Natural killer cell (primary cell): ENCODE results near the gene ADGRF3. TPM values are rescaled to one million over a fixed set of nuclear protein-coding genes. Genes with fewer than 3 reads are reported as not detected.

Experiments used
- ATAC-seq, 3 donors: fragments of 150-1000 bp in 2 of 3; fragments of 200-7000 bp in 1 of 3; cut with Tn5 transposase; 1 replicate in 1 of 3; 2 replicates in 2 of 3; pipeline ENCODE4 v1.10.0; 2021; ENCODE audit warnings: mild to moderate bottlenecking in 2 of 3, moderate library complexity in 2 of 3
- DNase-seq, 2 donors: peaks; one replicate each; pipeline versions ENCODE4 v3.0.0 to v3.0.0-alpha.2; 2013 to 2021; ENCODE audit warnings: mixed read lengths in 1 of 2
- H3K27ac ChIP-seq: one replicate; pipeline ENCODE4 v1.5.1; 2013; ENCODE audit warnings: mild to moderate bottlenecking, low read length
- H3K27me3 ChIP-seq: one replicate; pipeline ENCODE4 v1.6.1; 2013; ENCODE audit warnings: low read length; ENCODE audit not compliant: control insufficient read depth, insufficient read depth
- H3K36me3 ChIP-seq: one replicate; pipeline ENCODE4 v1.6.1; 2013; ENCODE audit warnings: low read length; ENCODE audit not compliant: control insufficient read depth, insufficient read depth
- H3K4me1 ChIP-seq: one replicate; pipeline ENCODE4 v1.6.1; 2013; ENCODE audit warnings: low read length; ENCODE audit not compliant: control insufficient read depth, insufficient read depth
- H3K4me3 ChIP-seq: one replicate; pipeline ENCODE4 v1.5.1; 2013; ENCODE audit warnings: low read length
- H3K9me3 ChIP-seq: one replicate; pipeline ENCODE4 v1.6.1; 2013; ENCODE audit warnings: low read length; ENCODE audit not compliant: control insufficient read depth, insufficient read depth
- H3K27ac Mint-ChIP-seq, 2 donors: one replicate each; pipeline ENCODE4 v1.8.0; 2022; ENCODE audit warnings: mild to moderate bottlenecking in 2 of 2, mixed read lengths in 2 of 2, moderate library complexity in 1 of 2
- H3K27me3 Mint-ChIP-seq, 2 donors: one replicate each; pipeline ENCODE4 v1.8.0; 2022; ENCODE audit warnings: low read depth in 2 of 2, mixed read lengths in 2 of 2
- H3K36me3 Mint-ChIP-seq: one replicate; pipeline ENCODE4 v1.8.0; 2022; ENCODE audit warnings: mixed read lengths
- H3K4me1 Mint-ChIP-seq, 2 donors: one replicate each; pipeline ENCODE4 v1.8.0; 2022; ENCODE audit warnings: mixed read lengths in 2 of 2
- H3K4me3 Mint-ChIP-seq: one replicate; pipeline ENCODE4 v1.8.0; 2022; ENCODE audit warnings: mild to moderate bottlenecking, moderate library complexity, mixed read lengths
- H3K9me3 Mint-ChIP-seq, 2 donors: one replicate each; pipeline ENCODE4 v1.8.0; 2022; ENCODE audit warnings: mixed read lengths in 2 of 2
- CTCF ChIP-seq: fragments of 200-600 bp; IDR thresholded peaks from one replicate; pipeline ENCODE4 v1.8.0; 2022; ENCODE audit warnings: antibody characterized with exemption
- WGBS: methylation state at CpG from one replicate; pipeline ENCODE4 v1.1.7; 2013; ENCODE audit warnings: missing lambda C conversion rate; ENCODE audit not compliant: insufficient coverage; 5-methylcytosine and 5-hydroxymethylcytosine counted together
- intact Hi-C: fragments of 100-400 bp; cut with micrococcal nuclease; formaldehyde crosslinking; loops from one replicate; pipeline ENCODE4 v1.14.2; 2022
- total RNA-seq, 4 donors: library from RNA; stranded (reverse); fragments of 120-200 nt in 1 of 4; gene quantifications; one replicate each; pipeline versions ENCODE4 v1.2.3 to v1.2.4, GENCODE V29; 2013 to 2022

Gene ADGRF3
- total RNA-seq, 3 donors from 2014 or later (not counting 1 experiment from before 2014, with no cell fraction given) = 0.97 to 2.1 (median 2.1) TPM

DNA sequence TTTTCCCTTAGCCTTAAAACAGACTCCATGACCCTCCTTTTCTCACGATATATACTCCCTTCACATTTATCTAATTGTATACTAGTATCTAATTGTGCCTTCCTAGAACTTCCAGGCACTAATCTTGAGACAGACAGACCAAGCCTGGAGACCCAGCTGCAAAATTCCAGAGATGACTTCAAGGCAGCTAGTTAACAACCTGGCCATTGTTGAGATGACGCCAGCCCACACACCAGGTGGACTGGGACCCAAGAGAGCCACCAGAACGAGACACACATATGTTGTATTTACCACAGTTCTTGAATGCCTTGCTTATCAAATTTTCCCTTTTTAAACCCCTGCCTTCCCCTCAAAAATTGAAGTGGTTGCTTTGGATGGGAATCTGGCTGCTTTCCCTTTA, 49.5 kb downstream of the ADGRF3 start:
- WGBS = 97% methylated on average over 3 of the region's 3 CpGs
- Histone ChIP-seq H3K9me3 (no peaks in the 10 kb centered on the region), H3K27me3 (no peaks in the 10 kb centered on the region), H3K4me1 (peaks cover 20% of the 10 kb centered on the region), H3K27ac (no peak overlapping the region), H3K4me3 (no peak overlapping the region), H3K36me3 (no peaks in the 10 kb centered on the region)
- intact Hi-C loops = no loop called here
- ATAC-seq (no peak), DNase-seq (no peak)
- Mint-ChIP-seq H3K9me3 (no peaks in the 10 kb centered on the region), H3K27me3 (no peaks in the 10 kb centered on the region), H3K4me1 (no peaks in the 10 kb centered on the region), H3K4me3 (no peak overlapping the region), H3K36me3 (no peaks in the 10 kb centered on the region), H3K27ac (no peak overlapping the region)
- no peak for TF ChIP-seq CTCF

GRCh38 chr2:26295511-26295910, 51.1 kb downstream of the ADGRF3 start:
- no peak overlapping the region for H3K27ac Mint-ChIP-seq
- DNase-seq (no peak), ATAC-seq (no peak)
- H3K27me3 Mint-ChIP-seq = no peaks in the 10 kb centered on the region
- no peak overlapping the region for H3K4me3 ChIP-seq
- H3K36me3 ChIP-seq = no peaks in the 10 kb centered on the region
- no peak for TF ChIP-seq CTCF
- no CpG with 5 or more reads among the region's 1 CpG for WGBS
- peaks cover 17% of the 10 kb centered on the region for H3K4me1 ChIP-seq
- H3K4me3 Mint-ChIP-seq = no peak overlapping the region
- H3K9me3 Mint-ChIP-seq = no peaks in the 10 kb centered on the region
- H3K9me3 ChIP-seq = no peaks in the 10 kb centered on the region
- H3K4me1 Mint-ChIP-seq = no peaks in the 10 kb centered on the region
- intact Hi-C loops = no loop called here
- no peaks in the 10 kb centered on the region for H3K27me3 ChIP-seq
- H3K27ac ChIP-seq = no peak overlapping the region
- H3K36me3 Mint-ChIP-seq = no peaks in the 10 kb centered on the region

DNA sequence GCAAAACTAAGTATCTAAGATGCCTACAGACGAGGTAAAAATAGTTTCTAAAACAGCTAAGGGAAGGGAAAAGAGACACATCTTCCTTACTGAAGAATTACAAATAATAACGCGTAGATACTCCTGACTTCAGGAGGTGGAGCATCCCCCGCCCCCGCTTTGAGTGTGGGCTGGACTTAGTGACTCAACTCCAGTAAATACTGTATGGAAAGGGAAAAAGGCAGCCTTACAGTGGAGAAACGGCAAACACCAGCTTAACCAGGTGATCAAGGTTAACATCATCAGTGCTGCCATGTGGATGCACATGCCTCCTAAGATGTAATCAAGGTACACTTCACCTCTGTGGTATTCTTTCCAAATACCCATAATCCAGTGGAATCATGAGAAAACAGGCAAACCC, 53.9 kb downstream of the ADGRF3 start:
- Histone ChIP-seq H3K27ac (no peak overlapping the region), H3K36me3 (peaks cover 5% of the 10 kb centered on the region), H3K4me3 (no peak overlapping the region), H3K9me3 (no peaks in the 10 kb centered on the region), H3K27me3 (no peaks in the 10 kb centered on the region), H3K4me1 (no peaks in the 10 kb centered on the region)
- intact Hi-C loops = no loop called here
- Mint-ChIP-seq H3K4me3 (no peak overlapping the region), H3K27ac (no peak overlapping the region), H3K27me3 (no peaks in the 10 kb centered on the region), H3K4me1 (no peaks in the 10 kb centered on the region), H3K36me3 (no peaks in the 10 kb centered on the region), H3K9me3 (no peaks in the 10 kb centered on the region)
- ATAC-seq (no peak), DNase-seq (no peak)
- TF ChIP-seq CTCF = no peak
- 96% methylated on average over 6 of the region's 6 CpGs for WGBS

GRCh38 chr2:26290001-26290400, 56.6 kb downstream of the ADGRF3 start:
- DNase-seq = no peak

More at GRCh38 chr2:26290001-26290400, 56.6 kb downstream of the ADGRF3 start:
- no CpG with 5 or more reads among the region's 1 CpG for WGBS
- no peak overlapping the region for H3K4me3 ChIP-seq
- no peaks in the 10 kb centered on the region for H3K36me3 Mint-ChIP-seq
- peaks cover 23% of the 10 kb centered on the region for H3K36me3 ChIP-seq
- TF ChIP-seq CTCF = no peak
- no peaks in the 10 kb centered on the region for H3K4me1 ChIP-seq
- no peak for ATAC-seq
- H3K9me3 Mint-ChIP-seq = no peaks in the 10 kb centered on the region
- no peaks in the 10 kb centered on the region for H3K9me3 ChIP-seq
- intact Hi-C loops = no loop called here
- H3K4me3 Mint-ChIP-seq = no peak overlapping the region
- H3K27me3 ChIP-seq = no peaks in the 10 kb centered on the region
- H3K27ac ChIP-seq = no peak overlapping the region
- no peaks in the 10 kb centered on the region for H3K27me3 Mint-ChIP-seq
- no peak overlapping the region for H3K27ac Mint-ChIP-seq
- no peaks in the 10 kb centered on the region for H3K4me1 Mint-ChIP-seq
